Neural progenitor cell (in vitro differentiated cells): ENCODE results near the gene HOXB7. TPM values are rescaled to one million over a fixed set of nuclear protein-coding genes. Genes with fewer than 3 reads are reported as not detected.

Experiments used
- DNase-seq: peaks from one replicate; pipeline ENCODE4 v3.0.0-alpha.2; 2016; ENCODE audit warnings: low spot score
- H2AFZ ChIP-seq: fragments of 200-600 bp; sonication (generic); replicated peaks from 2 replicates; pipeline ENCODE4 v1.6.1; 2016; ENCODE audit warnings: antibody characterized with exemption
- H3F3A ChIP-seq: fragments of 200-600 bp; sonication (generic); 2 replicates; pipeline ENCODE4 v1.6.1; 2016; ENCODE audit warnings: antibody characterized with exemption, low read depth
- H3K27ac ChIP-seq: fragments of 200-600 bp; sonication (generic); 2 replicates; pipeline ENCODE4 v1.5.1; 2016; ENCODE audit warnings: mild to moderate bottlenecking
- H3K27me3 ChIP-seq: fragments of 200-600 bp; sonication (generic); 2 replicates; pipeline ENCODE4 v1.6.1; 2016; ENCODE audit warnings: mild to moderate bottlenecking, moderate library complexity
- H3K36me3 ChIP-seq: fragments of 200-600 bp; sonication (generic); 2 replicates; pipeline ENCODE4 v1.5.1; 2016
- H3K4me1 ChIP-seq: fragments of 200-600 bp; sonication (generic); 2 replicates; pipeline ENCODE4 v1.6.1; 2016; ENCODE audit warnings: mixed run types
- H3K4me2 ChIP-seq: fragments of 200-600 bp; sonication (generic); 2 replicates; pipeline ENCODE4 v1.6.1; 2016
- H3K4me3 ChIP-seq: fragments of 200-600 bp; sonication (generic); 2 replicates; pipeline ENCODE4 v1.5.1; 2016
- H3K79me2 ChIP-seq: fragments of 200-600 bp; sonication (generic); 2 replicates; pipeline ENCODE4 v1.6.1; 2016; ENCODE audit warnings: low read depth
- H3K9ac ChIP-seq: fragments of 200-600 bp; sonication (generic); 2 replicates; pipeline ENCODE4 v1.6.1; 2016
- H3K9me3 ChIP-seq: fragments of 200-600 bp; sonication (generic); 2 replicates; pipeline ENCODE4 v1.5.1; 2016; ENCODE audit warnings: low read depth
- H4K20me1 ChIP-seq: fragments of 200-600 bp; sonication (generic); 2 replicates; pipeline ENCODE4 v1.6.1; 2016; ENCODE audit warnings: low read depth
- H3K27ac Mint-ChIP-seq: 3 replicates; pipeline ENCODE4 v1.8.0; 2021; ENCODE audit warnings: mixed read lengths
- H3K27me3 Mint-ChIP-seq: 2 replicates; pipeline ENCODE4 v1.8.0; 2022; ENCODE audit warnings: low read depth, mild to moderate bottlenecking, inconsistent platforms, moderate library complexity, mixed read lengths; ENCODE audit not compliant: insufficient read depth
- H3K36me3 Mint-ChIP-seq: 3 replicates; pipeline ENCODE4 v1.8.0; 2021; ENCODE audit warnings: mixed read lengths
- H3K4me1 Mint-ChIP-seq: 3 replicates; pipeline ENCODE4 v1.8.0; 2021; ENCODE audit warnings: mixed read lengths
- H3K4me3 Mint-ChIP-seq: 3 replicates; pipeline ENCODE4 v1.8.0; 2021; ENCODE audit warnings: mild to moderate bottlenecking, moderate library complexity, mixed read lengths
- H3K9me3 Mint-ChIP-seq: 3 replicates; pipeline ENCODE4 v1.8.0; 2020; ENCODE audit warnings: mixed read lengths
- EZH2 ChIP-seq: fragments of 200-600 bp; sonication (generic); IDR thresholded peaks from 2 replicates; pipeline ENCODE4 v1.6.1; 2017; ENCODE audit warnings: antibody characterized with exemption, mild to moderate bottlenecking, moderate library complexity
- EZH2phosphoT487 ChIP-seq: fragments of 200-600 bp; sonication (generic); IDR thresholded peaks from 2 replicates; pipeline ENCODE4 v1.6.1; 2017; ENCODE audit warnings: antibody characterized with exemption
- total RNA-seq: library from RNA; depleted of rRNA; stranded (reverse); fragments of >200 nt; gene quantifications from 2 replicates; pipeline ENCODE4 v1.2.3, GENCODE V29; 2015; ENCODE audit warnings: low replicate concordance
- TF ChIP-seq, protein P1 (sequence below): fragments of 200-600 bp; sonication (generic); IDR thresholded peaks from 2 replicates; pipeline ENCODE4 v1.5.1; 2017; ENCODE audit warnings: antibody characterized with exemption, mild to moderate bottlenecking

Gene HOXB7
- total RNA-seq, 1 donor from 2014 or later = not detected

DNA sequence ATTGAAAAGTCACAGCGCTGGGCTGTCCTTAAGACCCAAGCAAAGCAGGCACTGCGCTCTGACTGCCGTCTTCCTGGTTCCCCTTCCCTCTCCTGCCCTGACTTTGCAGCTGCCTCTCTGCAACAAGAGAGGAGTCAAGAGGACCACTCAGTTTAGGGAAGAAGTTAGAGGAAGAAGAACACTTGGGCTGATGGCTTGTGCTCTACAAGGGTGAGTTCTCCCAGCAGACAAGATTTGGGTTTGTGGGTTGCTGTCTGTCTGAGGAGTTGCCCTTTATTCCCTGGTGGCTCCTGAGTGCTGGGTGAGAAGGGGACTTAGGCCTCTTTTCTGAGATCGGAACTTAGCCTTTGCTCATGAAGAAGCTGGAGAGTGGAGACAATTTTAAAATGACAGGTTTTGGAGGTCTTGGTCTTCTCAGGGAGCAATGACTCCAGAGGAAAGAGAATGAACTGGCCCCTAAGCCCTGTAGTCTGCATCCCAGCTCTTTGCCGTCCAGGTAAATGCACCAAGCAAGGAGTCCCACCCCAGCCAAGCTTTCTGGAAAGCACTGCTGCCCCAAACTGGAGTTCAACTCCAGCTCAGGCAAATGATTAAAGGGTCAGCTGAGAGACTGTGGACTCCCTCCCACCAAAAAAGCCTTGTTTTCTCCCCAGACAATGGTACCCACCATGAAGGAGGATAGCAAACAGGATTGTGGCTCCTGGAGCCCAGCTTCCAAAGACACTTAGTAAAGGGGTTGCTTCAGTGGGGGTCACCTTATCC, 18.0 kb upstream of the HOXB7 start:
- H2AFZ ChIP-seq = no peak overlapping the region
- no peaks in the 10 kb centered on the region for H3K36me3 ChIP-seq
- H3K27me3 Mint-ChIP-seq = peaks cover 87% of the 10 kb centered on the region
- TF ChIP-seq EZH2 (peak; percentile 51), EZH2phosphoT487 (peak; percentile 64)
- TF ChIP-seq, protein P1, sequence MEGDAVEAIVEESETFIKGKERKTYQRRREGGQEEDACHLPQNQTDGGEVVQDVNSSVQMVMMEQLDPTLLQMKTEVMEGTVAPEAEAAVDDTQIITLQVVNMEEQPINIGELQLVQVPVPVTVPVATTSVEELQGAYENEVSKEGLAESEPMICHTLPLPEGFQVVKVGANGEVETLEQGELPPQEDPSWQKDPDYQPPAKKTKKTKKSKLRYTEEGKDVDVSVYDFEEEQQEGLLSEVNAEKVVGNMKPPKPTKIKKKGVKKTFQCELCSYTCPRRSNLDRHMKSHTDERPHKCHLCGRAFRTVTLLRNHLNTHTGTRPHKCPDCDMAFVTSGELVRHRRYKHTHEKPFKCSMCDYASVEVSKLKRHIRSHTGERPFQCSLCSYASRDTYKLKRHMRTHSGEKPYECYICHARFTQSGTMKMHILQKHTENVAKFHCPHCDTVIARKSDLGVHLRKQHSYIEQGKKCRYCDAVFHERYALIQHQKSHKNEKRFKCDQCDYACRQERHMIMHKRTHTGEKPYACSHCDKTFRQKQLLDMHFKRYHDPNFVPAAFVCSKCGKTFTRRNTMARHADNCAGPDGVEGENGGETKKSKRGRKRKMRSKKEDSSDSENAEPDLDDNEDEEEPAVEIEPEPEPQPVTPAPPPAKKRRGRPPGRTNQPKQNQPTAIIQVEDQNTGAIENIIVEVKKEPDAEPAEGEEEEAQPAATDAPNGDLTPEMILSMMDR = no peak
- H3K36me3 Mint-ChIP-seq = no peaks in the 10 kb centered on the region
- no peak overlapping the region for H3K27ac ChIP-seq
- H3F3A ChIP-seq = peaks cover 4% of the 10 kb centered on the region
- H3K79me2 ChIP-seq = no peaks in the 10 kb centered on the region
- H3K4me2 ChIP-seq = no peak overlapping the region
- peaks cover 11% of the 10 kb centered on the region for H3K9me3 Mint-ChIP-seq
- peaks cover 6% of the 10 kb centered on the region for H3K4me1 Mint-ChIP-seq
- no peak overlapping the region for H3K9ac ChIP-seq
- no peak overlapping the region for H3K27ac Mint-ChIP-seq
- H3K4me3 Mint-ChIP-seq = no peak overlapping the region
- no peaks in the 10 kb centered on the region for H3K9me3 ChIP-seq
- H4K20me1 ChIP-seq = peaks cover 98% of the 10 kb centered on the region
- H3K4me1 ChIP-seq = peaks cover 9% of the 10 kb centered on the region
- peaks cover 100% of the 10 kb centered on the region for H3K27me3 ChIP-seq
- no peak for DNase-seq
- H3K4me3 ChIP-seq = no peak overlapping the region

DNA sequence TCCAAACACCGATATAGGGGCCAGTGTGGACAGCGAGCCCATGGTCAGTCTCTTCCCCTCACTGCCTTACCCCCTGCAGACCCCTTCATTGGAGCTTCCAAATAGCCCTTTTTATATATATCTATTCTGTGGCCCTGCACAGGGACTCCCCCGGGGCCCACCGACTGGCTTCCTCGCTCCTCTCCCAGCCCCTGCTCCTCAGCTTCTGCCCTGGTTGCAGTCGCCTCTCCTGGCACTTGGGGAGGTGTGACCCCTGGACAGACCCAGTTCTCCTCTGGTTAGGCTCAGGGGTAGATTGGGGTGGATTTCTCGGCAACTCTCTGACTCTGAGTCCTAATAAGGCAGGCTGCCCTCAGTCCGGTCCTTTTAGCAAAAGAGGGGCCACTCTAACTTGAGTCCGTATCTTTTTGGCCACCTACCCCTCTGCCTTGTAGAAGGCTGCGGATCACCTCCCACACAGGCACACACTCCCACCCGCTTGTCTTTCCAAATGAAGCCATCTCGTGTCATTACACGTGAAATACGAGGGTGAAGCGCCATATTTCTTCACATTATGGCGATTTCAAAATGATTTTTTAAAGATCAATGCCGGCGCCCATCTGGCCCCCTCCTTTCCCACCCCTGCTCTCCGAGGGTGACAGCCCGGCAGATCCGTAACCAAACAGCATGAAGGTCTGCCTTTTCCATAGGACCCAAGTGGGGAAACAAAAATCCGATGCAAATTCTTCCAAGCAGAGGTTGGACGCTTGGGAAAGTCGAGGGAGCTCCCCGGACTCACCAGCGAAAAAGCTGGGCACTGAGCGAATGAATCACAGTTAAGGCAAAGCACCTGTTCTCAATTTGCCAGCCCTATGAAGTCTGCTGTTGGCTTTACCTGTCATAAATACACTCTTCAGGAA, 17.1 kb upstream of the HOXB7 start:
- Histone ChIP-seq H3K9me3 (no peaks in the 10 kb centered on the region), H3K27me3 (peaks cover 100% of the 10 kb centered on the region), H3K27ac (no peak overlapping the region), H3K4me2 (no peak overlapping the region), H3K4me3 (no peak overlapping the region), H3K36me3 (no peaks in the 10 kb centered on the region), H2AFZ (no peak overlapping the region), H3K79me2 (no peaks in the 10 kb centered on the region), H3K9ac (no peak overlapping the region), H3K4me1 (peaks cover 9% of the 10 kb centered on the region), H3F3A (peaks cover 4% of the 10 kb centered on the region), H4K20me1 (peaks cover 99% of the 10 kb centered on the region)
- Mint-ChIP-seq H3K27me3 (peaks cover 90% of the 10 kb centered on the region), H3K36me3 (no peaks in the 10 kb centered on the region), H3K4me3 (no peak overlapping the region), H3K9me3 (peaks cover 14% of the 10 kb centered on the region), H3K27ac (no peak overlapping the region), H3K4me1 (peaks cover 6% of the 10 kb centered on the region)
- no peak for DNase-seq
- TF ChIP-seq, protein P1 = no peak
- TF ChIP-seq EZH2phosphoT487 (peak; percentile 48), EZH2 (peak; percentile 5)

DNA sequence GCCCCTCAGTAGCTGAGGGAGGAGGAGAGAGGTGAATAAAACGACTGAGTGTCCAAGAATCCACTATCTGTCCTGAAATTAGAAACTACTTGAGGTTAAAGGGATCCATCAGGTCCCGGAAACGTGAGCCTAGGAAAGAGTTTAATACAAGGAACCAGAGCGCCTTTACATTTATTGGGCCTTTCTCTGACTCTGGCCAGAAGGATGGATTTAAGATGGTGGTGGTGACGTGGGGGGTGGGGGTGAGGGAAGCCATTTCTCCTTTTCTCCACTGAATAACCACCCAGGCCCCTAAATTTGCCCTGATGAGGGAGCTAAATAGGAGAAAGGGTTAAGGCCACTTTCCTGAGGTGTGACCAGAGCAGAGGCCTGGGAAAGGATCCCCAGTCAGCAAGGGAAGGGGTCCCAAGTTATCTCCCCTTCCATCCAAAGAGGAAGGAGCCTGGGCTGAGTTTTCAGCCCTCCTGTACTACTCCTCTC, 16.3 kb upstream of the HOXB7 start:
- Histone ChIP-seq H3K36me3 (no peaks in the 10 kb centered on the region), H3K4me1 (peaks cover 9% of the 10 kb centered on the region), H3K79me2 (no peaks in the 10 kb centered on the region), H4K20me1 (peaks cover 99% of the 10 kb centered on the region), H2AFZ (no peak overlapping the region), H3K4me2 (no peak overlapping the region), H3K27ac (no peak overlapping the region), H3F3A (peaks cover 4% of the 10 kb centered on the region), H3K4me3 (no peak overlapping the region), H3K9me3 (no peaks in the 10 kb centered on the region), H3K27me3 (peaks cover 100% of the 10 kb centered on the region), H3K9ac (no peak overlapping the region)
- no peak for DNase-seq
- H3K36me3 Mint-ChIP-seq = no peaks in the 10 kb centered on the region
- H3K4me1 Mint-ChIP-seq = peaks cover 6% of the 10 kb centered on the region
- H3K4me3 Mint-ChIP-seq = no peak overlapping the region
- H3K27ac Mint-ChIP-seq = no peak overlapping the region
- peaks cover 11% of the 10 kb centered on the region for H3K9me3 Mint-ChIP-seq
- peaks cover 90% of the 10 kb centered on the region for H3K27me3 Mint-ChIP-seq
- TF ChIP-seq EZH2phosphoT487 = no peak
- peak; percentile 28 for TF ChIP-seq EZH2
